ENCODE measurements around the gene MPV17.
A peak's percentile ranks its signal among the peaks of the same experiment; 100 is the strongest.
"Not testable (repeated sequence)": the region's sequence is repeated elsewhere in the genome, so short reads cannot be mapped to it uniquely, and the experiment has no call there.

The MPV17 gene

DNA sequence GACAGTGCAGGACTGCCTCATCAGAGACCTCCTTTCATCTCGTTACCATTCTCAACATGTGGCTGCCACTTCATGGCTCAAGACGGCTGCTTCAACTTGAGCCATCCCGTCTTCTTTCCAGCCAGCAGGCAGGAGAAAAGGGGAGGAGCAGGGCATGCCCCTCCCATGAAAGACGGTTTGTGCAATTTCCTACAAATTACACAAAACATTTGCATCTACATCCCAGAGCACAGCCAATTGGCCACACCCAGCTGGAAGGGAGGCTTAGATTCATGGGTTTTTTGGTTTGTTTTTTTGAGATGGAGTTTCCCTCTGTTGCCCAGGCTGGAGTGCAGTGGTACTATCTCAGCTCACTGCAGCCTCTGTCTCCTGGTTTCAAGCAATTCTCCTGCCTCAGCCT is 26.4 kb downstream of the MPV17 start:
- no peak for DNase-seq

DNA sequence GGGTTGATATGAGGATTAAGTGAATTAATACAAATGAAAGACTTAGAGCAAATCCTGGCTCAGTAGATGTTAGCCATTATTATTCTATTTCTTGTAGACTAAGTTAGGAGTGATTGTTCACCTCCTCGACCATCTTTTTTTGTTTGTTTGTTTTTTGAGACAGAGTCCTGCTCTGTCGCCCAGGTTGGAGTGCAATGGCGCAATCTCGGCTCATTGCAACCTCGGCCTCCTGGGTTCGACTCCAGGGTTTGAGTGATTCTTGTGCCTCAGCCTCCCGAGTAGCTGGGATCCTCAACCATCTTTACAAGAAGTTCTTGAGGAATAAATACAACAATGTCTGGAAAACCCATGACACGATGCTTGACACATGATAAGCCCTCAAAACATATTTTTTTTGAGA is 28.0 kb downstream of the MPV17 start:
- no peak for DNase-seq

GRCh38 chr2:27291865-27292264 is 31.0 kb downstream of the MPV17 start:
- DNase-seq, result no peak

- no peak for DNase-seq
Observed at GRCh38 chr2:27290549-27290948, 32.3 kb downstream of the MPV17 start.

GRCh38 chr2:27288610-27289009 is 34.3 kb downstream of the MPV17 start:
- no peak for DNase-seq

DNA sequence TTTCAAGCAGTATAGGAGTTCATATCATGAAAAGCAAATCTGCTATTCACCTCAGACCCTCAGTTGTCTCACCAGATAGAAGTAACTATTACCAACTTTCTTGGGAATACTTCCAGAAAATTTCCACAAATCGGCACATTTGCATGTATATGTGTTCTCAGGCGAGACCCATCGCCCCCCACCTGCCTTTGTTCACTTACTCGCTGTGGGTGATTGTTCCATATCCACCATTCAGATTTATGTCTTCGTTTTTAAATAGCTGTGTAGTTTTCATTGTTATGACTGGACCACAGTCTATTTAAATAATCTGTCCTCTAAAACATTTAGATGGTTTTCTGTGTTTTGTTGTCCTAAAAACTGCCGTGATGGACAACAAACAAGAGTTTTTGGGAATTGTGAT is 37.4 kb downstream of the MPV17 start:
- DNase-seq, result no peak

DNA sequence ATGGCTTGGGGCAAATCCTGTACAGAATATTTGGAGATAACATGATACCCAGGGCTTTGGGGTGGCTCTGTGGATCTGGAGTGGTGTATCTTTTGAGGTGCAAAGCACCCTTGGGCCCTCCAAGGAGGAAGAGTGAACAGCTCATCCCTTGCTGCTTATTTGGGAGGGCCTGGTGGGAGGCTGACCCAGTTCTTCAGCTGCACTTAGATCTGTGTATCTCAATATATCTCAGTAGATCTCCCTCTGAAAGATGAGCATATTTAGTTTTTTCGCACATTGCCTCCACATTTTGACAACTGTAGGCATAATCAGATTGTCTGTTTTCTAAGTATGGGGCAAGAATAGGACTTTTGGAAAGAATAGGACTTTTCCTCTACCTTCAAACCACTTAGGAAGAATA is 37.9 kb downstream of the MPV17 start:
- DNase-seq, result no peak

DNA sequence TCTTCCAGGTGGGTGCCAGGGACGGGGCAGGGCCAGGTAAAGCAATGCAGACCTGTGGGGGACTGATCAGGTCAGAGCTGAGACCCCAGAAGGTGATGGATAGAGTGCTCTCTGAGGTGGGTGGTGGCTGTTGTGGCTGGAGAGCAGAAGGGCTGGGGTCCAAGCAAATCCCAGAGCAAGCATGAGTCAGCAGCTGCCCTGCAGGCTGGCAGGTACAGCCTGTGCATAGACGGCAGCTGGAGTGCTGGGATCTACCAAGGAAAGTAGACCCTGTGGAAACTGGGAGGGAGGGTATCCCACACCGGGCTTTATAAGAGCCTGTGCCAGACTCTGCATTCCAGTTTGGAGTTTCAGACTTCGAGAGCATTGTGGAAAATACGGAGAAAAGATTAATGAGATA is 40.0 kb downstream of the MPV17 start:
- DNase-seq, result no peak

- no peak for DNase-seq
Observed at GRCh38 chr2:27281855-27282559, 40.9 kb downstream of the MPV17 start, which contains the start of gene TRIM54. Gene TRIM54 (plus strand): TSS chr2:27282429. CDS start chr2:27282732, 303 bp downstream.

DNA sequence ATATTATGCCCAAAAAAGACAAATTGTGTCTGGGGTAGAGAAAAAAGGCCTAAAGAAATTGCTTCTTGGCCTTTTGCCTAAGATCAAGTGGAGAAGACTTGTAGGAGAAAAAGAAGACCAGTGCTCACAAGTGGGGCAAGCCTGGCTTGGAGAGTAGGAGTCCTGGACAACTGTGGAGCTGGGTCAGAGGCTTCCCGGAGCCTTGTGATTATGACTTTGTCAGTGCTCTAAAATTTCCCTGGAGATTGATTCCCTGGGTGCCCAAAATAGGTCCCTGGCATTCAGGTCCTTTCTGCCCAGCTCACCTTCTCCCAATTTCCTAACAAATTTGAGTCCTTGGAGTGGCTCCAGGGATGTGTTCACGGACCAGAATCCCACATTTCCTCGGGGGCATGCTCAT is 41.5 kb downstream of the MPV17 start:
- no peak for DNase-seq

GRCh38 chr2:27280826-27281225 is 42.1 kb downstream of the MPV17 start:
- no peak for DNase-seq

- no peak for DNase-seq
Observed at GRCh38 chr2:27278010-27278409, 44.9 kb downstream of the MPV17 start.

DNA sequence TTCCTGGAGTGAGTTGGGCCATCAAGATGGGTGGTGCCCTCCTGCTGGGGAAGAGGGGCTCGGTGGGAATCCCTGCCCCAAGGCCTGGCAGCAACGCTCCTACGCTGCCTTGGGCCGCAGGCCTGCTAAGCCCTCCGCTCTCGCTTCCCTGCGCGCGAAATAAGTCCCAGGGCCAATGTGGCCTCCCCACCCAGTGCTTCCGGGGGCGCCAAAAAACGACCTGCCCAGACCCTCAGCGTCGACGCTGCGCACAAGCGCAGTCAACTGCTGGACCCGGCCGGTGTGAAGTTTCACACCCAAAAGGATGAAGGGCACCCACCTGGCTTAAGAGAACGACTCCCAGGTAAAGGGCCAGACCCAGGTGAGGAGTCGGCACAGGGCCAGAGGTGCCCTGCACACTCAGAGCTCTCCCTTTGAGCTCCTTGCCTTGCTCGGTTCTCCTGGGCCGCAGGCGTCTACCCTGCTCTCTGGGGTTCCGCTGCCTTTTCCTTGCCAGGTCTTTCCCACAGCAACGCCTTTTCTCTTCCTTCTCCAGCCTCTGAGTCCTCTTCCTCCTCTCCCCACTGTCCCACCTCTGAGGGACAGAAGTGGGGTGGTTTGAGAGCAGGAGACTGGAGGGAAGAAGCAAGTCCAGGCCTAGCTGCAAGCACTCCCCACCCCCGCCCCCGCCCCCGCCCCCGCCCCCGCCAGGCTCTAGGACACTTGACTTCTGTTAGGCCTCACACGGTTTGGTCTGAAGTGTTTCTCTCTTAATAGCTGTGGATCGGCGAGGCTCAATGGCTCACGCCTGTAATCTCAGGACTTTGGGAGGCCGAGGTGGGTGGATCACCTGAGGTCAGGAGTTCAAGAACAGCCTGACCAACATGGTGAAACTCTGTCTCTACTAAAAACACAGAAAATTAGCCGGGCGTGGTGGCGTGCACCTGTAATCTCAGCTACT is 47.4 kb downstream of the MPV17 start, which contains the start of gene DNAJC5G:
Gene DNAJC5G (plus strand): TSS at position 223 of the 940 bp plus-strand sequence. CDS start 1,296 bp downstream, outside the sequence.
- DNase-seq, result no peak

DNA sequence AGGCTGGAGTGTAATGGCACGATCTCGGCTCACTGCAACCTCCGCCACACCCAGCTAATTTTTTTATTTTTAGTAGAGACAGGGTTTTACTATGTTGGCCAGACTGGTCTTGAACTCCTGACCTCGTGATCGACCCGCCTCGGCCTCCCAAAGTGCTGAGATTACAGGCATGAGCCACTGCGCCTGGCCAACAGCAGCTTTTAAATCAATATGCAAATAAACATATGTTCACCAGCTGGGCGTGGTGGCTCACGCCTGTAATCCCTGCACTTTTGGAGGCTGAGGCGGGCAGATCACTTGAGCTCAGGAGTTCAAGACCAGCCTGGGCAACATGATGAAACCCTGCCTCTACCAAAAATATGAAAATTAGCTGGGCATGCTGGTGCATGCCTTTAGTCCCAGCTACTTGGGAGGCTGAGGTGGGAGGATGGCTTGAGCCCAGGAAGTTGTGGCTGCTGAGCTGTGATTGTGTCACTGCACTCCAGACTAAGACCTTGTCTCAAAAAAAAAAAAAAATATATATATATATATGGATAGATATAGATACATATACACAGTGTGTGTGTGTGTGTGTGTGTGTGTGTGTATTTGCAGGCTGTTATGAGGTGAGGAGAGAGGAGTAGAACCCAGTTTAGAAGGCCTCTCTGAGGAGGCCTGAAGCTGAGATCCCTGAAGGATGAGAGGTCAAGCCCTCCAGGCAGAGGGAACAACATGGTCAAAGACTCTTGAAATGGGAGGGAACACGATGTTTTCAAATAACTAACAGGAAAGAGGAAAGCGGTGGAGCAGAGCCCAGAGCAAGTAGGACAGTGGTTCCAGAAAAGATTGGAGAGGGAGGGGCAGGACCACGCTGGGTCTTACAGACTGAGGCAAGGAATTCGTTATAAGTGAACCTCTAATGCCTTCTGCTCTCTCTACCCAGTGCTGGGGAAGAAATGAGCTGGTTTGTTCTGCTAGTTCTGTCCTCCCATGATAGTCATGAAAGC is 50.1 kb downstream of the MPV17 start:
- not testable (repeated sequence) for DNase-seq

- no peak for DNase-seq
Observed at GRCh38 chr2:27271631-27272340, 51.1 kb downstream of the MPV17 start.

DNA sequence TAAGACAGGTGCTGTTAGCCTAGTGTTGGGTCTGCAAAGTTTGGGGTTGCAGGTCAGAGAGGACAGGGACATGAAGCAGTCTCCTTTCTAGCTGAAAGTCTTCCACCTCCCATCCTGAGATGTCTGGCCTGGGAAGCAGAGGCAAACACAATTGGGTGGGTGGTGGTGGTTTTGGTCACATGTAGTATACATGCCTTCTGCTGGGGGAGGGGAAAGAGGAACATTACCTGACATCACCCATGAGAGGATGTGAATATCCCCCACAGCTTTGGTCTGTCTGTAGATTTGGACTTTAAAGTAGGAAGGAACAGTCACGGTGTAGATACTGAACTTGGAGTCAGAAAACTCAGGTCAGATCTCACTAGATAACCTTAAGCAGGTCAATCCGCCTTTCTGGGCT is 52.2 kb downstream of the MPV17 start:
- DNase-seq, result no peak

- no peak for DNase-seq
Observed at GRCh38 chr2:27270131-27270530, 52.8 kb downstream of the MPV17 start.

DNA sequence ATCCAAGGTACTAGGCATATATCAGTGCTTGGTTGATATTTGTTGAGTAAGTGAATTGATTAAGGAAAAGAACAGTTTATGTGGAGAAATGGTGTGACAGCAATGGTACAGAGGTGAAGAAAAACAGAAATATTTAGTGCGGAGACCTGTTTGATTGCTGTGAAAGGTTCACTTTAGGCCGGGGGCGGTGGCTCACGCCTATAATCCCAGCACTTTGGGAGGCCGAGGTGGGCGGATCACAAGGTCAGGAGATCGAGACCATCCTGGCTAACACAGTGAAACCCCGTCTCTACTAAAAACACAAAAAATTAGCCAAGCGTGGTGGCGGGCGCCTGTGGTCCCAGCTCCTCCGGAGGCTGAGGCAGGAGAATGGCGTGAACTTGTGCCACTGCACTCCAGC is 54.6 kb downstream of the MPV17 start:
- DNase-seq, result not testable (repeated sequence)

DNA sequence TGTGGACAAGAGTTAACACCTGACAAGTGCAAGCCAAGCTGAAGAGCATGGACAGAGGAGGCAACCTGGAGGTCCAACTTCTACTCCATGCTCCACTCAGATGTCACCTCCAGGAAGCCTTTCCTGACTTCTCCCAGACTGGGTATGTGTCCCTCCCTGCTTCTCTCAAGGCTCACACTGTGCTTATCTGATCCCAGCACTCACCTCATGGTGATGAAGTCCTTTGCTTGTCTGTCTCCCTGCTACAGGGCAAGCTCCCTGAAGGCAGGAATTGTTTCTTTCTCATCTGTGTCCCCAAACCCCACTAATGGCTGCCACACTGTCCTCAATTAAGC is 57.4 kb downstream of the MPV17 start:
- DNase-seq, result no peak

GRCh38 chr2:27264753-27265535 is 58.0 kb downstream of the MPV17 start:
- DNase-seq, result peak; percentile 78 to 84

DNA sequence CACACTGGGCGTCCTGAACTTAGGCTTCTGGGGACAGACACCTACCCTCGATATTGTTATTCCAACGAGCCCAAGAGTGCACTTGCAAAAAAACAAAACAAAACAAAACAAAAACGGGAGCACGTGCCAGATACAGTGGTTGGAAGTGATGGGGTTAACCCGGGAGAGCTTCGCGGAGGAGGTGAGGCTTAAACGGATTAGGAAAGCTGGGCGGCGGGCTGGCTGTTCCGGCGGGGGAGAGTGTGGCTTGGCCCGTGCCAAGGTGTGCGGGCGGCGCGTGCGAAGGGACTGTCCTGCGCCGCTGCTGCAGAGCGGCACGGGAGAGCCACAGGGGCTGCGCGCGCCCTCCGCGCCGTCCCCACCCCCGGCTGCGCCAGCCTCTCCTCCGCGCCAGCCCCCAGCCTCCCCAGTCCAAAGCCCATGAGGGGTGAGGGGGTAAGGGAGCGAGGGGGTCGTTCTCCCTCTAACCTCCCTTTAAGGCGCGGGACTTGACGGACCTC is 58.6 kb downstream of the MPV17 start:
- peak in 1 of 2 experiments; percentile 37 for DNase-seq

Data from NCI-H1930 (cell line).